ENCODE results near the gene SLC16A7.

The SLC16A7 gene

GRCh38 chr12:59668674-59669073, 72.8 kb downstream of the SLC16A7 start:
- DNase-seq (ENCODE audit: low read depth), result no peak

GRCh38 chr12:59672273-59672672, 76.4 kb downstream of the SLC16A7 start:
- DNase-seq (ENCODE audit: low read depth), result no peak

GRCh38 chr12:59675461-59675860, 79.6 kb downstream of the SLC16A7 start:
- DNase-seq (ENCODE audit: low read depth), result no peak

- no peak for DNase-seq (ENCODE audit: low read depth)
Measured at GRCh38 chr12:59677857-59678256, 82.0 kb downstream of the SLC16A7 start.

GRCh38 chr12:59678759-59679411, 83.1 kb downstream of the SLC16A7 start:
- DNase-seq (ENCODE audit: low read depth), result no peak

- DNase-seq (ENCODE audit: low read depth), result no peak
Measured at GRCh38 chr12:59689776-59690175, 93.9 kb downstream of the SLC16A7 start.

GRCh38 chr12:59695379-59695778, 99.5 kb downstream of the SLC16A7 start:
- no peak for DNase-seq (ENCODE audit: low read depth)

GRCh38 chr12:59698600-59698999, 102.8 kb downstream of the SLC16A7 start:
- no peak for DNase-seq (ENCODE audit: low read depth)

- DNase-seq (ENCODE audit: low read depth), result no peak
Measured at GRCh38 chr12:59699421-59700152, 103.8 kb downstream of the SLC16A7 start.

- no peak for DNase-seq (ENCODE audit: low read depth)
Measured at GRCh38 chr12:59700153-59700450, 104.3 kb downstream of the SLC16A7 start.

GRCh38 chr12:59708064-59708463, 112.2 kb downstream of the SLC16A7 start:
- no peak for DNase-seq (ENCODE audit: low read depth)

- no peak for DNase-seq (ENCODE audit: low read depth)
Measured at GRCh38 chr12:59708484-59708883, 112.7 kb downstream of the SLC16A7 start.

- DNase-seq (ENCODE audit: low read depth), result no peak
Measured at GRCh38 chr12:59710004-59710628, 114.3 kb downstream of the SLC16A7 start.

GRCh38 chr12:59710964-59711363, 115.1 kb downstream of the SLC16A7 start:
- DNase-seq (ENCODE audit: low read depth), result no peak

- no peak for DNase-seq (ENCODE audit: low read depth)
Measured at GRCh38 chr12:59715434-59715833, 119.6 kb downstream of the SLC16A7 start.

- no peak for DNase-seq (ENCODE audit: low read depth)
Measured at GRCh38 chr12:59716043-59716442, 120.2 kb downstream of the SLC16A7 start.

GRCh38 chr12:59717436-59717835, 121.6 kb downstream of the SLC16A7 start:
- no peak for DNase-seq (ENCODE audit: low read depth)

GRCh38 chr12:59719701-59720100, 123.9 kb downstream of the SLC16A7 start:
- no peak for DNase-seq (ENCODE audit: low read depth)

GRCh38 chr12:59723520-59723919, 127.7 kb downstream of the SLC16A7 start:
- no peak for DNase-seq (ENCODE audit: low read depth)

- no peak for DNase-seq (ENCODE audit: low read depth)
Measured at GRCh38 chr12:59724011-59724695, 128.3 kb downstream of the SLC16A7 start.

- no peak for DNase-seq (ENCODE audit: low read depth)
Measured at GRCh38 chr12:59733200-59733599, 137.4 kb downstream of the SLC16A7 start.

- DNase-seq (ENCODE audit: low read depth), result no peak
Measured at GRCh38 chr12:59734371-59734770, 138.5 kb downstream of the SLC16A7 start.

GRCh38 chr12:59735231-59735630, 139.4 kb downstream of the SLC16A7 start:
- DNase-seq (ENCODE audit: low read depth), result no peak
